Ishikawa (cell line): Measurements from ENCODE around the gene WEE2.

Experiments
- EGR1 ChIP-seq: IDR thresholded peaks from 2 replicates; pipeline ENCODE4 v1.6.1; 2012
- EP300 ChIP-seq: IDR thresholded peaks from 2 replicates; pipeline ENCODE4 v1.6.1; 2012; ENCODE audit warnings: borderline replicate concordance
- TAF1 ChIP-seq: IDR thresholded peaks from 2 replicates; pipeline ENCODE4 v1.6.1; 2012; ENCODE audit warnings: low read depth, mild to moderate bottlenecking

DNA sequence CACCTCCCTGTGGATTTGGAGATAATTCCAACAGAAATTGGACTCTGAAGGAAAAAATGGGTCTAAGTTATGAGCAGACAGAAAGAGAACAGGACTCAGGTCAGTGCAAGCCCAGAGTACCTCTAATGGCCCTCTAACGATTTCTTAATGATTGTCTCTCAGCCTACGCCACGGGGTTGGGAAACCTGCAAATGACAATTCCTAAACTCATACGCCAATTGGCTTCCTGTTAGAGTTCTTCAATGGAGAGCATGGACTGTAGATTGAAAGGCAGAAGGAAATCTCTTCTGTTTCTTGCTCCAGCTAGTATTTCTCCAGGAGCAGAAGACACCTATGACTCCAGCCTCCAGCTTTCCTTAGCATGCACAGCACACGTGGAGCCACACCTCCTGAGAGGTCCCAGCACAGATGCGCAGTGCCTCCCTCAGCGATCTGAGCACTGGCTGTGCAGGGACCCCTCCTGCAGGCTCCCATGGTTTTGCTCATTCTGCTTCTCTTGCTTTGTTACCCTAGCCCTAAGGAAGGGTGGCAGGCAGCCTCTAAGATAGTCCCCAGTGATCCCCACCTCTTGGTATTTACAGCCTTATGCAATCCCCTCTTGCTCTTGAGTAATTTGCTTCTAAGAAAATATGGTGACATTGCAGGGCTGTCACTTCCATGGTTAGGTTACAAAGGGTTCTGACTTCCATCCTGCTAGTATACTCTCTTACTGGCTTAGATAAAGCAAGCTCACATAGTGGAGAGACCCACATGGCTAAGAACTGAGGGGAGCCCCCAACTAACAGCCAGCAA, 36.3 kb upstream of the WEE2 start:
- TF ChIP-seq TAF1 (no peak), EGR1 (no peak), EP300 (no peak)
